NCI-H82 treated with DMSO at 0.1 percent for 48 hours (cell line): ENCODE results near the gene C3orf62.

Experiments used
- DNase-seq: peaks from one replicate; lab custom pipeline; 2025; ENCODE audit not compliant: unreplicated experiment; lab: John Stamatoyannopoulos, UW

C3orf62 gene

GRCh38 chr3:49276475-49277382, at the start of gene C3orf62:
TSS of gene C3orf62 (minus strand) at chr3:49277232. CDS start at chr3:49276872, 360 bp downstream.
- peak; percentile 49 for DNase-seq

GRCh38 chr3:49324768-49325167, 47.7 kb upstream of the C3orf62 start:
- DNase-seq, result no peak

- DNase-seq, result no peak
These were observed 39.8 kb upstream of the C3orf62 start for GRCh38 chr3:49316696-49317457.

- DNase-seq, result no peak
These were observed 37.1 kb upstream of the C3orf62 start for GRCh38 chr3:49313896-49314688.

GRCh38 chr3:49311283-49311682, 34.3 kb upstream of the C3orf62 start:
- no peak for DNase-seq

- DNase-seq, result no peak
These were observed 33.6 kb upstream of the C3orf62 start for GRCh38 chr3:49310677-49311076.

- DNase-seq, result no peak
These were observed 28.6 kb upstream of the C3orf62 start for GRCh38 chr3:49305608-49306007.

- no peak for DNase-seq
These were observed 25.6 kb upstream of the C3orf62 start for GRCh38 chr3:49302613-49303012.

- no peak for DNase-seq
These were observed 23.6 kb upstream of the C3orf62 start for GRCh38 chr3:49300595-49300994.

GRCh38 chr3:49298511-49298910, 21.5 kb upstream of the C3orf62 start:
- no peak for DNase-seq

- DNase-seq, result no peak
These were observed 19.9 kb upstream of the C3orf62 start for GRCh38 chr3:49296781-49297411.

GRCh38 chr3:49295489-49296058, 18.5 kb upstream of the C3orf62 start:
- no peak for DNase-seq

- no peak for DNase-seq
These were observed 17.3 kb upstream of the C3orf62 start for GRCh38 chr3:49294343-49294742.

- no peak for DNase-seq
These were observed 7.0 kb upstream of the C3orf62 start for GRCh38 chr3:49283997-49284396.

- no peak for DNase-seq
These were observed 2.3 kb upstream of the C3orf62 start for GRCh38 chr3:49279376-49279775.

- no peak for DNase-seq
These were observed 1.5 kb upstream of the C3orf62 start for GRCh38 chr3:49278548-49278947.

- no peak for DNase-seq
These were observed 347 bp upstream of the C3orf62 start for GRCh38 chr3:49277383-49277775.

GRCh38 chr3:49273825-49274532, 3.1 kb downstream of the C3orf62 start:
- DNase-seq, result no peak

- DNase-seq, result no peak
These were observed 6.0 kb downstream of the C3orf62 start for GRCh38 chr3:49271047-49271446.

- DNase-seq, result no peak
These were observed 6.9 kb downstream of the C3orf62 start for GRCh38 chr3:49270156-49270500.
